IPS DF 19.7 (cell line): ENCODE measurements around the gene GIT1.

Source experiments
- DNase-seq: peaks from one replicate; pipeline ENCODE4 v3.0.0-alpha.2; 2013; ENCODE audit warnings: low read depth, low spot score

The GIT1 gene

GRCh38 chr17:29615492-29616299 is 26.2 kb upstream of the GIT1 start:
- DNase-seq, result no peak

- no peak for DNase-seq
Measured at GRCh38 chr17:29615048-29615385, 25.6 kb upstream of the GIT1 start.

GRCh38 chr17:29614349-29615047 is 25.1 kb upstream of the GIT1 start:
- DNase-seq, result no peak

GRCh38 chr17:29613856-29614255 is 24.4 kb upstream of the GIT1 start:
- DNase-seq, result no peak

- DNase-seq, result no peak
Measured at GRCh38 chr17:29613352-29613837, 23.9 kb upstream of the GIT1 start.

GRCh38 chr17:29612404-29613280 is 23.2 kb upstream of the GIT1 start:
- DNase-seq, result no peak

- DNase-seq, result no peak
Measured at GRCh38 chr17:29612094-29612403, 22.6 kb upstream of the GIT1 start.

- DNase-seq, result no peak
Measured at GRCh38 chr17:29611351-29612093, 22.1 kb upstream of the GIT1 start.

- no peak for DNase-seq
Measured at GRCh38 chr17:29610395-29610794, 20.9 kb upstream of the GIT1 start.

- DNase-seq, result no peak
Measured at GRCh38 chr17:29608986-29609385, 19.5 kb upstream of the GIT1 start.

- no peak for DNase-seq
Measured at GRCh38 chr17:29607557-29608195, 18.2 kb upstream of the GIT1 start.

GRCh38 chr17:29603109-29603674 is 13.7 kb upstream of the GIT1 start:
- no peak for DNase-seq

GRCh38 chr17:29597361-29598172 is 8.1 kb upstream of the GIT1 start:
- no peak for DNase-seq

GRCh38 chr17:29596811-29597210 is 7.4 kb upstream of the GIT1 start:
- no peak for DNase-seq

- no peak for DNase-seq
Measured at GRCh38 chr17:29595943-29596774, 6.7 kb upstream of the GIT1 start.

GRCh38 chr17:29595107-29595942 is 5.9 kb upstream of the GIT1 start:
- DNase-seq, result no peak

GRCh38 chr17:29594519-29595090 is 5.2 kb upstream of the GIT1 start:
- no peak for DNase-seq
